Measurements from ENCODE around the gene RIMBP2. TPM values are rescaled to one million over a fixed set of nuclear protein-coding genes. Genes with fewer than 3 reads are reported as not detected.
A peak's percentile ranks its signal among the peaks of the same experiment; 100 is the strongest.

RIMBP2 gene
- total RNA-seq, 1 donor from 2014 or later, result 0.99 TPM

- no peaks in the 10 kb centered on the region for H3K9me3 ChIP-seq (ENCODE audit: low read depth)
- no peak for TF ChIP-seq CTCF (IDR thresholded peaks at IDR 0.05)
- no peak for TF ChIP-seq EZH2phosphoT487 (IDR thresholded peaks at IDR 0.05)
- no peak for TF ChIP-seq EZH2 (IDR thresholded peaks at IDR 0.05)
These were observed 124.4 kb downstream of the RIMBP2 start for GRCh38 chr12:130591736-130592135.

GRCh38 chr12:130590685-130591084 is 125.4 kb downstream of the RIMBP2 start:
- no peak overlapping the region for H3K4me3 Mint-ChIP-seq
- TF ChIP-seq CTCF (IDR thresholded peaks at IDR 0.05), result no peak
- no peak for TF ChIP-seq EZH2phosphoT487 (IDR thresholded peaks at IDR 0.05)
- TF ChIP-seq EZH2 (IDR thresholded peaks at IDR 0.05), result no peak

More at GRCh38 chr12:130591736-130592135, 124.4 kb downstream of the RIMBP2 start:
- no peak for DNase-seq (ENCODE audit: low spot score)
- Histone ChIP-seq H3K4me1 (no peaks in the 10 kb centered on the region), H3K4me3 (no peak overlapping the region), H3K9ac (no peak overlapping the region), H3K36me3 (no peaks in the 10 kb centered on the region), H2AFZ (replicated peaks) (no peak overlapping the region), H3F3A (ENCODE audit: low read depth) (no peaks in the 10 kb centered on the region), H3K27me3 (no peaks in the 10 kb centered on the region), H3K4me2 (no peak overlapping the region), H3K79me2 (ENCODE audit: low read depth) (no peaks in the 10 kb centered on the region), H4K20me1 (ENCODE audit: low read depth) (no peaks in the 10 kb centered on the region), H3K27ac (no peak overlapping the region)
- Mint-ChIP-seq H3K36me3 (peaks cover 1% of the 10 kb centered on the region), H3K27me3 (ENCODE audit: insufficient read depth, low read depth) (peaks cover 2% of the 10 kb centered on the region), H3K9me3 (peaks cover 6% of the 10 kb centered on the region), H3K27ac (no peak overlapping the region), H3K4me1 (peaks cover 28% of the 10 kb centered on the region), H3K4me3 (no peak overlapping the region)

DNA sequence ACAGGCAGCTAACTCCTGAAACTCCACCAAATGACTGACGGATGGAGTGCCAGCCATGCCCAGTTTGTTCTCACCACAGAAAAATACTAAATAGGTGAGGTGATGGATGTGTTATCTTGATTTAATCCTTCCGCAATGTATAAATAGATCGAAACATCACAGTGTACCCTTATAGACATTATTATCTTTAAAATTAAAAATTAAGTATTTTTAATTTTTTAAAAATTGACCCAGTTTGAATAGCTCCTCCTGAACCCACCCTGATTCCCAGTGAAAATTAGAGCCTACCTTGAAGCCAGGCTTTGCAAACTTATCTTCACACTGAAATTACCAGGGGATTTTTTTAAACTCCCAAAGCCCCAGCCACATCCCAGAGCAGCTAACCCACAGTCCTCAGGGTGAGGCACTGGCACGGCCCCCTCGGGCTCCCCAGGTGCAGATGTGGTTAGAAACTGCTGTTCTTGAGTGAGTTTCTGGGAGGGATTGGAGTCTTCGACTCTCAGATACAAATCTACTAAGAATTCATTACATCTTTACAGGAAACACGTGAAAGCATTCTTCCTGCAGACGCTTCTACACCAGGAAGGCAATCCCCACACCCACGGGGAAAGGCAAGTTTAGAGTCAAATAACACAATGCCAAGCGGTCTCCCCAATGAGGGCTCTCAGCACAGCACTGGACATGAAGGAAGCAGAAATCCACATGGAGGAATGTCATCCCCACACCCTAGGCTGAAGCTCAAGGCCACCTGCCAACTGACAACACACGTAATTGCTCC is 126.4 kb downstream of the RIMBP2 start:
- DNase-seq (ENCODE audit: low spot score), result no peak
- Histone ChIP-seq H3K4me2 (no peak overlapping the region), H3K79me2 (ENCODE audit: low read depth) (no peaks in the 10 kb centered on the region), H3K27me3 (no peaks in the 10 kb centered on the region), H4K20me1 (ENCODE audit: low read depth) (no peaks in the 10 kb centered on the region), H3K9me3 (ENCODE audit: low read depth) (no peaks in the 10 kb centered on the region), H3K36me3 (no peaks in the 10 kb centered on the region), H3K27ac (no peak overlapping the region), H3F3A (ENCODE audit: low read depth) (no peaks in the 10 kb centered on the region), H3K4me3 (no peak overlapping the region), H3K9ac (no peak overlapping the region), H2AFZ (replicated peaks) (no peak overlapping the region), H3K4me1 (no peaks in the 10 kb centered on the region)
- peaks cover 6% of the 10 kb centered on the region for H3K9me3 Mint-ChIP-seq
- H3K4me3 Mint-ChIP-seq, result peak overlapping the region; percentile 30
- H3K27ac Mint-ChIP-seq, result peak overlapping the region; percentile 55
- TF ChIP-seq EZH2 (IDR thresholded peaks at IDR 0.05) (no peak), CTCF (IDR thresholded peaks at IDR 0.05) (no peak), EZH2phosphoT487 (IDR thresholded peaks at IDR 0.05) (no peak)
- H3K27me3 Mint-ChIP-seq (ENCODE audit: insufficient read depth, low read depth), result peaks cover 5% of the 10 kb centered on the region
- peaks cover 1% of the 10 kb centered on the region for H3K36me3 Mint-ChIP-seq
- peaks cover 28% of the 10 kb centered on the region for H3K4me1 Mint-ChIP-seq

More at GRCh38 chr12:130590685-130591084, 125.4 kb downstream of the RIMBP2 start:
- Histone ChIP-seq H3K4me1 (no peaks in the 10 kb centered on the region), H2AFZ (replicated peaks) (no peak overlapping the region), H3K79me2 (ENCODE audit: low read depth) (no peaks in the 10 kb centered on the region), H4K20me1 (ENCODE audit: low read depth) (no peaks in the 10 kb centered on the region), H3K9ac (no peak overlapping the region), H3F3A (ENCODE audit: low read depth) (no peaks in the 10 kb centered on the region), H3K27me3 (no peaks in the 10 kb centered on the region), H3K36me3 (no peaks in the 10 kb centered on the region), H3K9me3 (ENCODE audit: low read depth) (no peaks in the 10 kb centered on the region), H3K4me2 (no peak overlapping the region), H3K4me3 (no peak overlapping the region), H3K27ac (no peak overlapping the region)
- H3K27me3 Mint-ChIP-seq (ENCODE audit: insufficient read depth, low read depth), result peaks cover 3% of the 10 kb centered on the region
- peaks cover 6% of the 10 kb centered on the region for H3K9me3 Mint-ChIP-seq
- DNase-seq (ENCODE audit: low spot score), result no peak
- peaks cover 28% of the 10 kb centered on the region for H3K4me1 Mint-ChIP-seq
- H3K27ac Mint-ChIP-seq, result no peak overlapping the region
- H3K36me3 Mint-ChIP-seq, result peaks cover 1% of the 10 kb centered on the region
